Sciatic nerve (tissue), 2 donors: Measurements from ENCODE around the gene LSM12. TPM values are rescaled to one million over a fixed set of nuclear protein-coding genes. Genes with fewer than 3 reads are reported as not detected.
"Not testable (repeated sequence)": the region's sequence is repeated elsewhere in the genome, so short reads cannot be mapped to it uniquely, and the experiment has no call there.

ENCODE experiments used
- ATAC-seq: fragments of 200-7000 bp; cut with Tn5 transposase; one replicate; pipeline ENCODE4 v1.9.1; 2020; ENCODE audit warnings: mild to moderate bottlenecking, moderate library complexity
- DNase-seq: peaks from one replicate; pipeline ENCODE4 v3.0.0-alpha.2; 2020; ENCODE audit warnings: low spot score
- intact Hi-C: fragments of 100-400 bp; cut with DNase I; formaldehyde crosslinking; loops from one replicate; pipeline ENCODE4 v1.14.2; 2022
- total RNA-seq: library from RNA; stranded (reverse); fragmentation: NEBNext Ultra II Directional; extraction: Animal tissue kit (Norgen Biotek cat#: 25700); gene quantifications from one replicate; pipeline ENCODE4 v1.2.1, GENCODE V29; 2021
- donor health status: DM: no; HTN: no; CAD: no.
- donor health status: DM: no; HTN: no; CAD: no.

The LSM12 gene
- total RNA-seq, 1 donor from 2014 or later = 32.5 TPM

DNA sequence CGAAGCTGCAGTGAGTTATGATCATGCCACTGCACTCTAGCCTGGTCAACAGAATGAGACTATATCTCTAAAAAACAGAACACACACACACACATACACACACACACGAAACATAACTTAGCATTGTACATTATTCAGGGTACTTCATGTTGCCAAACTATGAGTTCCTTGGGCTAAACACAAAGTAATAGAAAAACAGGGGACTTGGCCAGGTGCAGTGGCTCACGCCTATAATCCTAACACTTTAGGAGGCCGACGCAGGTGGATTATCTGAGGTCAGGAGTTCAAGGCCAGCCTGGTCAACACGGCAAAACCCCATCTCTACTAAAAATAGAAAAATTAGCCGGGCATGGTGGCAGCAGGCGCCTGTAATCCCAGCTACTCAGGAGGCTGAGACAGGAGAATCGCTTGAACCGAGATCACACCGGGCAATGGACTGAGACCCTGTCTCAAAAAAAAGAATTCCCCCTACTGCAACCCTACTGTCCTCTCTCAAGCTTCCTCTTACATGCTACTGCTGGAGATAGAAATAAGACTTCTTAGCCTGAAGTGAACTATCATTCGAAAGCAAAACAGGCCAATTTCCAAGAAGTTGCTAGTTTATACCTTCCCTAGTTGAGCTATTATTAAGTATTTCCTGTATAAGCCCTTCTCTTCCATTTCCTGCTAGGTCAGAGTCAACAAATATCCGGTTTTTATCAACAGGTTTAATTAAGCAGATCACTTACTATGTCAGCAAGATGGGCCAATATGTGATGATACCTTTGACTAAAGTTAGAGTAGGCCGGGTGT lies 7.2 kb downstream of the LSM12 start:
- ATAC-seq = no peak
- no peak for DNase-seq
- intact Hi-C loops = no loop called here

- DNase-seq (no peak), ATAC-seq (no peak)
- intact Hi-C loops = no loop called here
Observed at GRCh38 chr17:44053125-44053872, 13.2 kb downstream of the LSM12 start.

- intact Hi-C loops = no loop called here
- DNase-seq (no peak), ATAC-seq (no peak)
Observed at GRCh38 chr17:44049294-44050060, 17.0 kb downstream of the LSM12 start.

DNA sequence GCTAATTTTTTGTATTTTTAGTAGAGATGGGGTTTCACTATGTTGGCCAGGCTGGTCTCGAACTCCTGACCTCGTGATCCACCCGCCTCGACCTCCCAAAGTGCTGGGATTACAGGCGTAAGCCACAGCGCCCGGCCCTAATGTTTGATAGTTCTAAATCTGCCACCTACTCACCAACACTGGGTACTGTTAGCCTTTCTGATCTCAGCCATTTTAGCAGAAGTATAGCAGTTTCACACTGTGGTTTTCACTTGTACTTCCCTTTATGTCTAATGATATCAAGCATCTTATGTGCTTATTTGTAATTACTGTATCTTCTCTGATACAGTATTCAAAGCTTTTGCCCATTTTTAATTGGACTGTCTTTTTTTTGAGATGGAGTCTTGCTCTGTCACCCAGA lies 19.6 kb downstream of the LSM12 start:
- intact Hi-C loops, DNase-seq, ATAC-seq: not testable (repeated sequence)

DNA sequence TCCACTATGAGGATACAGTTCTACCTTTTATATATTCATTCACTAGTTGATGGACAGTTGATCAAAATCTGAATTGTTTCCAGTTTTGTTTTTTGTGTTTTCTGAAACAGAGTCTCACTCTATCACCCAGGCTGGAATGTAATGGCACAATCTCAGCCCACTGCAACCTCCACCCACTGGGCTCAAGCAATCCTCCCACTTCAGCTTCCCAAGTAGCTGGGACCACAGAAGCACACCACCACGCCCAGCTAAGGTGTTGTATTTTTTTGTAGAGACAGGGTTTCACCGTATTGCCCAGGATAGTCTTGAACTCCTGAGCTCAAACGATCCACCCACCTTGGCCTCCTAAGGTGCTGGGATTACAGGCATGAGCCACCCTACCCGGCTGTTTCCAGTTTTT lies 21.0 kb downstream of the LSM12 start:
- no peak for ATAC-seq

DNA sequence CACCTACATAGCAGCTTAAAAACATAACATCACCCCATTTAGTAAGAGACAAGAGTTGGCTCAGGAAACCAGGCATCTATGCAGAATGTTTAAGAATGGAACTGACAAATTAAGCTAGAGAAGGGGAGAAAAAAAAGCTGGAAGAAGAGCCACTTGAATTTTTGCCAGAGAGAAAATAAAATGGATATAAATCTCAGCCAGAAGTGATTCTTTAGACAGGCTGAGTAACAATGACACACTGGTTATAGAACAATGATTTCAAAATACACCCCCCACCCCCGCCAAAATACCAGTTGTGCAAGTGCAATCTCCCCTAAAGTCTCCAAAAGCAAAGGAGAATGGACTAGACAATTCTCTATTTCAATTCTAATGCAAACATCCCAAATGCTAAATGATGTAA lies 22.4 kb downstream of the LSM12 start:
- ATAC-seq (no peak), DNase-seq (no peak)
- intact Hi-C loops = no loop called here

More for the DNA sequence above, 21.0 kb downstream of the LSM12 start:
- intact Hi-C loops = no loop called here
- no peak for DNase-seq

- intact Hi-C loops = no loop called here
- no peak for DNase-seq
- no peak for ATAC-seq
Observed at GRCh38 chr17:44043272-44043696, 23.2 kb downstream of the LSM12 start.

DNA sequence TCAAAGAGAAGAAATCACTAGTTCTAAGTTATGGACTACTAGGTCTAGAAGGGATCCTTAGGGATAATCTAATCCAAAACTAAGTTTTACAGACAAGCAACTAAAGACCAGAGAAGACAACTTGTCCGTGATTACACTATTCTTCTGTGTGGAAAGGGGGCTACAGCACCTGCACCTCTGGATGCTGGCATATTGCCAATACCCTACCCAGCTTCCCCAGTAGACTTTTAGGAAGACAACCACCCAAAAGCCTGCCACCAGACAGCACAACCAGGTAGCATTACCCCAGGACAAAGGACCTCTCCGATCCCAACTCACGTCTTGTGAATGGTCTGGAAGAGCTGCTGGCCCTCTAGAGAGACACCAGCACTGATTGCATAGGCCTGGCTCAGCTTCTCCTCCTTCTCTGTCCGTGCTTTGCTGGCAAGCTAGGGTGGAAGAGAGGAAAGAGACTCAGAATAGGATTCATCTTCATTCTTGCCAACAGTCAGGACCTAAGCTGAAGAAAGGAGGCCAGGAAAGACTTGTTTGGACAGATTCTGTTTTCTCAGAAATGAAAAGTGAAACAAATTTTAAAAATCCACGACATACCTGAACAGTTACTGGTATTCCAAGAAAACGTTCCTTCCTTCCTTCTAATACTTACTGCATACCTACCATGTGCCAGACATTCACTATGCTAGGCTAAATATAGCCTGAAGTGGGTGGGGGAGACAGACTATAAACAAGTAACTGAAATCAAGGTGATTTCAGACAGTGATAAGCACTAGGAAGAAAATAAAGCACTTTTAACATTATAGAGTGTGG lies 26.4 kb downstream of the LSM12 start:
- ATAC-seq (no peak), DNase-seq (no peak)
- intact Hi-C loops = no loop called here

- ATAC-seq (no peak), DNase-seq (no peak)
- intact Hi-C loops = no loop called here
Observed at GRCh38 chr17:44038604-44039011, 27.9 kb downstream of the LSM12 start.

DNA sequence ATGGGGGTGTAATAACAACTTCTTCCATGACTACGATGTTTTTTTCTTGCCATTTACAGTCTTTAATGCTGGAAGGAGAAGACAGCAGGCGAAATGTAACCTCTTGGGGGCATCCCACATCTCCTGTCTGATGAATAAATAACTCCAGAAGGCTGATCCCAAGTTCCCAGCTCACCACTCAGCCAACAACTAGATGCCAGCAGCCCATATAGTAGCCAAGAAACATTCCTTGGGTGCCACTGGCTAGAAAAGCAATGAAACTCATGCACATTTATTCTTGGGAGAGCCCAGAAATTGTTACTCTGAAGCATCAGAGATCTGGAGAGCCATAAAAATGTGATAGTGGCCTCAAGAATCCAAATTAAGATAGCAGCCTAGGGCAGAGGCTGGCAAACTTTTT lies 29.0 kb downstream of the LSM12 start:
- intact Hi-C loops = no loop called here
- DNase-seq (no peak), ATAC-seq (no peak)

- DNase-seq, ATAC-seq, intact Hi-C loops: not testable (repeated sequence)
Observed at GRCh38 chr17:44034688-44035087, 31.8 kb downstream of the LSM12 start.

GRCh38 chr17:44033861-44034408 lies 32.5 kb downstream of the LSM12 start:
- DNase-seq = no peak
- intact Hi-C loops = no loop called here
- ATAC-seq = no peak

DNA sequence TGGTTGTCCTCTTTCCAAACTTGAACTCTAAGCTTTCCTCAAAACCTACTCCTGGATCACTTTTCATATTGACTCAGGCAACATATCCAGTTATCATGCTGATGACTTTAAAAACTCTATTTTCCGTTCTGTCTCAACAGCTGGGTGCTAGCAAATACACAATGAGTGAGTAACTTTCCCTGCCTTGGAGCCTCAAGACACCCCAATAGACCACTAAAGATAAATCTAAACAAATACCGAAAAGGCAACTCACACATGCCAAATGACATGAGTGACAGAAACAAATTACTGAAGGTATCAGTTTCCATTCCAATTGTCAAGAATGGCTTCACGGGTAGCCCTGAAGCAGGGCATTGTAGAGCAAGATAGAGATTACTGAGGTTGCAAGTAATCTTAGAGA lies 36.0 kb downstream of the LSM12 start:
- DNase-seq = no peak
- no peak for ATAC-seq
- intact Hi-C loops = no loop called here

GRCh38 chr17:44029736-44030135 lies 36.7 kb downstream of the LSM12 start:
- intact Hi-C loops = no loop called here
- ATAC-seq = no peak
- no peak for DNase-seq

DNA sequence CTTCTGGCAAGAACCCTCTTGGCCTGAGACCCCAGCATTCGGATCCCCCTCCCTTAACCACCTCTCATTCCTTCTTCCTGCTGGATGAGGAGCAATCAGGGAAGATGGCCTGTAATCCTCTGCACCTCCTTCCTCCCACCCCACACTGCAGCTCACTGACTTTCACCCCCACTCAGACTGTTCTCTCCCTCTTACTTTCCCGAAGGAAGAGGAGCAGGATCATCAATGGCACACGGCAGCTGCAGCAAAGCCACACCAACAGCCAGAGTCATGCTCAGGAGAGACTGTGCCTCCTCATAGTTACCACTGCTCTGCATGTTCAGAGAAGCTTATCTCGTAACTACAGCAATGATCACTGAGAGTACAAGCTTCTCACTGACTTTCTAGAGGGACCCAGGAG lies 41.6 kb downstream of the LSM12 start:
- no peak for ATAC-seq
- intact Hi-C loops = no loop called here
- no peak for DNase-seq

GRCh38 chr17:44024271-44024663 lies 42.2 kb downstream of the LSM12 start:
- peak; percentile 20 for ATAC-seq
- no peak for DNase-seq
- intact Hi-C loops = no loop called here

- ATAC-seq (peak; percentile 20), DNase-seq (no peak)
Observed at GRCh38 chr17:44023545-44024270, 42.8 kb downstream of the LSM12 start.

DNA sequence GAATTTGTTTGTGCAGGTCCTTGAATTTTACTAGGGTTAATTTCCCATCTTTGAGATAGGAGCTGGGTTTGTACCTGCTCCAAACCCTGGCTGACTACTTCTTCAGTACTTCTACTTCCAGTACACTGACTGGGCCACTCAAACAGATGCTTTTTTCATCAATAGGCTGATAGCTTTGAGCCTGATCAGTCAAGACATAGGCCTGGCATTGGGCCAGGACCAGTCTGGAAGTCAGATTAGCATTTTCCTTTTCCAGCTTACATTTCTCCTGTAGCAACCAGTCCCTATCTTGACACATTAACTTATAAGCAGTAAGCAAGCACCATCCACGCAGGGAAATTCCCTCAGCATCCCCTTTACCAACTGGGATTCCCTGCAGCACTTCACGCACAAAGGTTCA lies 44.2 kb downstream of the LSM12 start:
- no peak for ATAC-seq
- intact Hi-C loops = no loop called here
- no peak for DNase-seq

More at GRCh38 chr17:44023545-44024270, 42.8 kb downstream of the LSM12 start:
- intact Hi-C loops = no loop called here
